Neural progenitor cell (in vitro differentiated cells): Measurements from ENCODE around the gene ZNF460.

Experiments used
- CTCF ChIP-seq: fragments of 200-600 bp; sonication (generic); IDR thresholded peaks from 2 replicates; pipeline ENCODE4 v1.5.1; 2017; ENCODE audit warnings: antibody characterized with exemption, mild to moderate bottlenecking
- EZH2 ChIP-seq: fragments of 200-600 bp; sonication (generic); IDR thresholded peaks from 2 replicates; pipeline ENCODE4 v1.6.1; 2017; ENCODE audit warnings: antibody characterized with exemption, mild to moderate bottlenecking, moderate library complexity
- EZH2phosphoT487 ChIP-seq: fragments of 200-600 bp; sonication (generic); IDR thresholded peaks from 2 replicates; pipeline ENCODE4 v1.6.1; 2017; ENCODE audit warnings: antibody characterized with exemption

- no peak for TF ChIP-seq CTCF
- no peak for TF ChIP-seq EZH2
- no peak for TF ChIP-seq EZH2phosphoT487
Observed at GRCh38 chr19:57245959-57246358, 34.3 kb upstream of the ZNF460 start.
